NOMO-1 treated with dmso at 0.1 percent for 144 hours (cell line): ENCODE data around the gene SBK3.
"Not testable (repeated sequence)": the region's sequence is repeated elsewhere in the genome, so short reads cannot be mapped to it uniquely, and the experiment has no call there.

Source experiments
- DNase-seq: peaks from one replicate; lab custom pipeline; 2025; ENCODE audit not compliant: unreplicated experiment; lab: John Stamatoyannopoulos, UW

SBK3 gene

DNA sequence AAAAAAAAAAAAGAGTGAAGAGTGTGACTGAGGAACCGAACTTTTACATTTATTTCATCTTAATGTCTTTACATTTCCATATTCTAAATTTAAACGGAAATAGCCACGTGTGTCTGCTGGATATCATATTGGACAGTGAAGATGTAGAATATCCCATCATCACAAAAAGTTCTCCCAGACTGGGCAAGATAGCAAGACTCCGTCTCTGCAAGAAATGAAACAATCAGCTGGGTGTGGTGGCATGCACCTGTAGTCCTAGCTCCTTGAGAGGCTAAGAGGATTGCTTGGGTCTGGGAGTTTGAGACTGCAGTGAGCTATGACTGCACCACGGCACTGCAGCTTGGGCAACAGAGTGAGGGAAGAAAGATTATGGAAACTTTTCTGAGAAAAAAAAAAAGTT is 31.4 kb upstream of the SBK3 start:
- DNase-seq = no peak

DNA sequence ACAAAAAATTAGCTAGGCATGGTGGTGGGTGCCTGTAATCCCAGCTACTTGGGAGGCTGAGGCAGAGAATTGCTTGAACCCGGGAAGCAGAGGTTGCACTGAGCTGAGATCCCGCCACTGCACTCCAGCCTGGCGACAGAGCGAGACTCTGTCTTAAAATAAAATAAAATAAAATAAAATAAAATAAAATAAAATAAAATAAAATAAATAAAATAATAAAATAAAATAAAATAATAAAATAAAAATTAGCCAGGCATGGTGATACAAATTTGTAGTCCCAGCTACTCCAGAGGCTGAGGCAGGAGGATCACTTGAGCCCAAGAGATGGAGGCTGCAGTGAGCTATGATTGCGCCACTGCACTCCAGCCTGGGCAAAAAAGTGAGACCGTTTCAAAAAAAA is 28.6 kb upstream of the SBK3 start:
- not testable (repeated sequence) for DNase-seq

DNA sequence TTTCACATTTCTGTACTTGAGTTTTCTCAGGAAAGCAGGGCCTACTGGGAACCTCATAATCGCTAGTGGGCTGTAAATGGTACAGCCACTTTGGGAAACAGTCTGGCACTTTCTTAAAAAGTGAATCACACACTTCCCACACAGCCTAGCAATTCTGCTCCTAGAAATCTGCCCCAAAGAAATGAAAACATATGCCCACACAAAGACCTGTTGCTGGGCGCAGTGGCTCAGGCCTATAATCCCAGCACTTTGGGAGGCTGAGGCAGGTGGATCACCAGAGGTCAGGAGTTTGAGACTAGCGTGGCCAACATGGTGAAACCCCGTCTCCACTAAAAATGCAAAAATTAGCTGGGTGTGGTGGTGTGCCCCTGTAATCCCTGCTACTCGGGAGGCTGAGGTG is 24.1 kb upstream of the SBK3 start:
- DNase-seq = not testable (repeated sequence)

DNA sequence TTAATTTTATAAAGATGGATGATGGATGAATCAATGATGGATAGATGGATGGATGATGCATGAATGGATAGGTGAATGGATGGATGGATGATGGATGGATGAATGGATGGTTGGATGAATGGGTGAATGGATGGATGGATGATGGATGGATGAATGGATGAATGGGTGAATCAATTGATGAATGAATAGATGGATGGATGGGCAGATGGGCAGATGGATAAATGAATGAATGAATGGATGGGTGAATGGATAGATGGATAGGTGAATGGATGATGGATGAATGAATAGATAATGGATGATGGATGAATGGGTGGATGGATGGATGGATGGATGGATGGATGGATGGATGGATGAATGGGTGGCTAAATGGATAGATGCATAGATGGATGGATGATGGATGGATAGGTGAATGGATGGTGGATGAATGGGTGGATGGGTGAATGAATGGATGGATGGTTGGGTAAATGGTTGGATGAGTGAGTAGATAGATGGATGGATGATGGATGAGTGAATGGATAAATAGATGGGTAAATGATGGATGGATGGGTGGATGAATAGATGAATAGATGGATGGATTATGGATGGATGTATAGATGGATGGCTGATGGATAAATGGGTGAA is 22.5 kb upstream of the SBK3 start:
- no peak for DNase-seq

DNA sequence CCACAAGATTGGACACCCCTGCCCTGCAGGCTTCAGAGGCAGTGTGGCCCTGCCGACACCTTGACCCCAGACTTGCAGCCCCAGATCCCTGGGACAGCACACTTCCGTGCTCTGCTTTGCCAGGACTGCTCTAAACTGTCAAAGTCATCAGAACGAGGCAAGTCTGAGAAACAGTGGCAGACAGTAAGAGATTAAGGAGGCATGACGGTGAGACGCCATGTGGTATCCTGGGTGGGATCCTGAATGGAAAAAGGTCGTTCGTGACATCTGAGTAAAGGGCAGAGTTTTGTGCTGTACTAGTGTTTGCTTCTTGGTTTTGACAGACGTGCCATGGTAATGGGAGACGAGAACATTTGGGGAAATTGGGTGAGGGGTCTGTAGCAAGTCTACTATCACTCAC is 21.5 kb upstream of the SBK3 start:
- DNase-seq = no peak

DNA sequence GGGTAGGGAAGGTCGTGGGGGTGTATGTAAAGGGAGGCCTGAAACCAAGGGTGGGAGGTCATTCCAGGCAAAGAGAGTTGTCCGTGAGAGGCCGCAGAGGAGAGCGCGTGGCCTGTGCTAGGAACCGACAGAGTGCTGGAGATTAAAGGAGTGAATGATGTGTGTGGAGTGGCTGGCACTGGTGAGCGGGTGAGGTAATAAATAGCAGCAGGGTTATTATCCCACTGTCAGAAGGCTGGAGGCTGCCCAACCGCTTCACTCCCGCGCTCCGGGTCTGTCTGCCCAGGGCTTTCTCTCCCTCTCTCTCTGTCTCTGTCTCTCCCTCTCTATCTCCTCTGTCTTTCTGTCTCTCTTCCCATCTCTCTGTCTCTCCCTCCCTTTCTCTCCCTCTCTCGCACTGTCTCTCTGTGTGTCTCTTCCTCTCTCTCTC is 17.9 kb upstream of the SBK3 start:
- DNase-seq = no peak

DNA sequence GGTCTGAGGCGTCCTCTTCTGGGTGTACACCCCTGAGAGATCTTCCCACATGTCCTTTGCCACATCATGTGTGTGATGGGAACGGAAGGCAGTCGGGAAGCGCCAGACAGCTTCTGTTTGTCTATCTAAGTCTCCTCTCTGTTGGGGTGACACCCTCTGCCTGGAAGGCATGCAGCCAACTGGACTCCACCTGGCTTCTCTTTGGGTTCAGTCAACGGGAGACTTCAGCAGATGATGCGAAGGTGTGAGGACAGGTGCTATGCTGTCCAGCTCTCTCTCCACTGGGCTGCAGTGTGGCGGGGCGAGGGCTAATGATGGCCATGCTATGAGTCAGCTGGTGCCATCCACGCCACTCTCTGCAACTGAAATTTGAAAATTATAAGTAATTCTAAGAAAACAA is 14.3 kb upstream of the SBK3 start:
- DNase-seq = no peak

DNA sequence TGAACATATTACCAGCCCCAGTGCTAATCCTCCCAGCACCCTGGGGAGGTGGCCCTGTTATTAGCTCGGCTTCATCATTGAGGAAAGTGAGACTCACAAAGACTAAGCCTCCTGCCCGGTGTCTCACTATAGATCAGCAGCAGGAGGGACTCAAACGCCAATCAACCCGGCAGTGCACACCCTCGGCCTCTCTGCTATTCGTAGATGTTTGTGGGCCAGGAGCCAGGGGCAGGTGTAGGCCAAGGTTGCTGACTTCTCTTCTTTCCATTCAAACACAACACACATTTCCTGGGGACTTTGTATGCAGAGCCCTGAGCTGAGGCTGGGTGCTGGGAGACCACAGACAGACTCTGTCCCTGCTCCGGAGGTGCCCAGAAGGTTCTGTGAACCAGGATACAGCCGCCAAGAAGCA is 9.4 kb upstream of the SBK3 start:
- no peak for DNase-seq

DNA sequence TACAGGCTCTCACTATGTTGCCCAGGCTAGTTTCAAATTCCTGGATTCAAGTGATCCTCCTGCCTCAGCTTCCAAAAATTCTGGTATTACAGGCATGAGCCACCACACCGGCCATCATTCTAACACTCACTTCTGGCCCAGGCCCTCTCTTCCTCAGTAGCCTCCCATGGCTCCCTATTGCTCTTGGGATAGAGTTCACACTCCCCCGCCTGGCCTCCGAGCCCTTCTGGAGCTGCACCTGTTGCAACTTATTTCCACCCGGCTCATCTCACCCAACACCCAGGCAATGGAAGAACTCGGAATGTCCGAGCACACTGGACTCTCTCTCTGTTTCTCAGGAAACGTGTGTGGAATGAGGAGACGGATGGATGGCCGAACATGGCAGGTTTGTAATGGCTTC is 9.0 kb upstream of the SBK3 start:
- no peak for DNase-seq

DNA sequence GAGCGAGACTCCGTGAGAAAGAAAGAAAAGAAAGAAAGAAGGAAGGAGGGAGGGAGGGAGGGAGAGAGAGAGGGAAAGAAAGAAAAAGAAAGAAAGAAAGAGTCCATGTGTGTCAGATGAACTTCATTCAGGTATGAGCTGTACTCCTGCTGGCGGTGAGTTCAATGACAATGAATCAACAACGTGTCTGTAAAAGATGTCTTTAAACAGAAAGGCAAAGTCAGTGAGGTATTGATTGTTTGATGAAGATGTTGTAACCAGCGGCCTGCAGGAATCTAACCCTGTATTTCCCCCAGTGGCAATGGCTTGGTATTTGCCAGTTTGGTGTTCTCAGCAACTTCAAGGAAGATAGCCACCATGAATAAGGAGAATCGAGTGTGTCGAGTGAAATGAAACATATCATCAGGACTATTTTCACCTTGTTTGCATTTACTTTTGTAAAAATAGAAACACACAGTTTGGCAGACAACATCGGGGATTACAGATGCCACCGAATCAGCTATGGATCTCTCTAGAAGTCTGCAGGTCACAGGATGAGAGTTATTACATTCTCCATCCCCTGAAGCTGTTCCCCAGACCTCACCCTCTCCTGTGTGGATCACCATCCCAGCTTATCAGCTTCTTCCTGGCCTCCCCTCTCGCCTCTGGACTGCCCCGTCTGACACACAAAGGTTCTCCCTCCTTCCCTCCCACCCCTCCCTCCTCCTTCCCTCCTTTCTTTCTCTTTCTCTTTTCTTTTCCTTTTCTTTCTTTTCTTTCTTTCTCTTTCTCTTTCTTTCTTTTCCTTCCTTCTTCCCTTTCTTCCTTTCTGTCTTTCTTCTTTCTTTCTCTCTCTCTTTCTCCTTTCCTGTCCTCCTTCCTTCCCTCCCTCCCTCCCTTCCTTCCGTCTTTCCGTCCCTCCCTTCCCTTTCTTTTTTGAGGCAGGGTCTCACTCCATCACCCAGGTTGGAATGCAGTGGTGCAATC is 8.2 kb upstream of the SBK3 start:
- no peak for DNase-seq

DNA sequence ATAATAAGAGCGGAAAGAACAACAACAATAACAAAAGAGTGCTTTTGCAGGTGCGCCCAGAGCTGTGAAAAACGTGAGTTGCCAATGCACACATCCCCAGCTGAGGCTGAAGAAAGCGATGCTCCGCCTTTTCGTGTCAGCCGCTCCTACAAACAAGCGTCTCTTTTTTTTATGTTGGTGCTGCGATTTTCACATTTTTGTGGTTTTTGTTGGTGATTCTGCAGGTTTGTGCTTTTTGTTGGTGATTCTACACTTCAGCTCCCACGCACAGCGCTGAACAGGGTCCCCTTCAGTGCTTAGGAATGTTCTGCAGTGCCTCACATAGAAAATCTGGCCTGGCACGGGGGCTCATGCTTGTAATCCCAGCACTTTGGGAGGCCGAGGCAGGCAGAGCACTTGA is 7.3 kb upstream of the SBK3 start:
- DNase-seq = no peak

DNA sequence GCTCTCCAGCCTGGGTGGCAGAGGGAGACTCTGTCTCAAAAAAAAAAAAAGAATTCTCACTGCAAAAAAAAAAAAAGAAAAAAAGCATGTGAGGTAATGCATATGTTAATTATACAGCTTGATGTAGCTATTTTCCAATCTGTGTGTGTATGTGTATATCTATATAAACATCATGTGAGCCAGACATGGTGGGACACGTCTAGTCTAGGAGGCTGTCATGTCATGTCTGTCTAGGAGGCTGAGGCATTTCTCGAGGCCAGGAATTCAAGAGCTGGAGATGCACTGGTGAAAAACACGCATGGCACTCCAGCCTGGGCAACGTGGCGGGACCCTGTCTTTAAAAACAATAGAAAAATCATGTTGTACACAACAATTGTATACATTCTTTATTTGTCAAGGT is 6.9 kb upstream of the SBK3 start:
- no peak for DNase-seq

DNA sequence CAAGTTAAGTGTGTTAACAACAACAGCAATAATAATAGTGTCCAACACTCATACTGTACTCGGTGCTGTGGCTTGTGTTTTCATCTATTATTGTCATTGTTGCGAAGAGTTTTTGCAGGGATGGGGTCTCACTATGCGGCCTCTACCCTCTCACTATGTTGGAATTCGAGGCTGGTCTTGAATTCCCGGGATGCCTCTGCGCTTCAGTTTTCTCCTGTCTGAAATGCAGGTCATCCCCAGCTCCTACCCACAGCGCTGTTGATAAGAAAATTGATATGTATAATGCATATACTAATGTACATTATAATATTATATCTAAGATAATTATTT is 4.9 kb upstream of the SBK3 start:
- no peak for DNase-seq

DNA sequence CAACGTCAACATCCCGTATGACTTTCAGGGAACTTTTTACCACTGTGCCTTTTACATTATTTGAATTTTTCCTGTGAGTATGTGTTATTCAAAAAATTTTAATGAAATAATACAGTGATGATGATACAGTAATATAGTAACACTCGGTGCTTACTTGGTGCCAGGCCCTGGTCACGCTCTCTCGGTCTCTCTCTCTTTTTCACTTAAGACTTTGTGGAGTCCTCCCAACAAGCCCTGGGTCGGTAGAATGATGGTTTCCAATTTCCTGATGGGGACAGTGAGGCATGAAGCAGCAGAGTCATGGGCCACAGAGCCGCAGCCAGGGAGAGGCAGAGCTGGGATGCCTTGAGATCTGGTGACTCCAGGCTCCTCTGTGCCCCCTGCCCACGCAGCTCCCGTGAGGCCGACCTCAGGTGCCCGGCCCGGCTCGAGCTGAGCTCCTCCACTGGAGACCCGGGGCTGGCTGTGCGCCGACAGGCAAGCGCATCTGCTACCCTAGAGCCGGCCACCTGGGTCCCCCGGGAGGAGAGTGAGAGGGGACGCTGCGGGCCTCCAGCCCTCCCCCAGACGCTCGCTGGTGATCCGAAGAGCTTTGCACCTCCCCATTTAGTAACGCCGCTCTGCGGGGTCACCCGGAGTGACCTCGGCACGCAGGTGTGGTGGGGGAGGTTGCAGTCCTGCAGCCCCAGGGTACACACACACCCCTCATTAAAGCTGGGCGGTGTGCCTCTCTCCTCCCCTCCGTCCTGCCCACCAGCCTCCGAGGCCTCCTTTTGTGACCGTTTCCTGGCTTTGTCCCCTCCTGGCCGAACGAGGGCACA is 4.4 kb upstream of the SBK3 start:
- no peak for DNase-seq

DNA sequence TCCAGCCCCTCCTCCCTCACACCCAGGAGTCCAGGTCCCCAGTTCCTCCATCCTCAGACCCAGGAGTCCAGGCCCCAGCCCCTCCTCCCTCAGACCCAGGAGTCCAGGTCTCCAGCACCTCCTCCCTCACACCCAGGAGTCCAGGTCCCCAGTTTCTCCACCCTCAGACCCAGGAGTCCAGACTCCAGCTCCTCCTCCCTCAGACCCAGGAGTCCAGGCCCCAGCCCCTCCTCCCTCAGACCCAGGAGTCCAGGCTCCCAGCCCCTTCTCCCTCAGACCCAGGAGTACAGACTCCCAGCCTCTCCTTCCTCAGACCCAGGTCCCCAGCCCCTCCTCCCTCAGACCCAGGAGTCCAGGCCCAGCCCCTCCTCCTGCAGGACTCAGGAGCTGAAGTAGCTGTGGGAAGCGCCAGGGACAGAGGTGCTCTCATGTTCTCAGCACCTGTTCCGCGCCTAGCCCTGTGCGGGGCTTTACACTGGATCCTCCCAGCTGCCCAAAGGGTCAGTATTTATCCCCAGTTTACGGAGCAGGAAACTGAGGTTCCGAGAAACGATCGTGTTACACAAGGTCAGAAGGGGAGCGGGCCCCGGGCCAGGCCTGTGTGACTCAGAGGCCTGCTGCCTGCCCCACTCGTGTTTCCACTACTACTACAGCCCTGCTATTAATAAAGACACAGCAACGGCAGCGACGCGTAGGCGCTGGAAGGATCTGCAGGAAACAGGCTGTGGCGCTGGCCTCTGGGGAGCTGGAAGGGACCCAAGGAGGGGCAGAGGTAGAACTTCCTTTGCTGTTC is 1.7 kb upstream of the SBK3 start:
- DNase-seq = no peak

DNA sequence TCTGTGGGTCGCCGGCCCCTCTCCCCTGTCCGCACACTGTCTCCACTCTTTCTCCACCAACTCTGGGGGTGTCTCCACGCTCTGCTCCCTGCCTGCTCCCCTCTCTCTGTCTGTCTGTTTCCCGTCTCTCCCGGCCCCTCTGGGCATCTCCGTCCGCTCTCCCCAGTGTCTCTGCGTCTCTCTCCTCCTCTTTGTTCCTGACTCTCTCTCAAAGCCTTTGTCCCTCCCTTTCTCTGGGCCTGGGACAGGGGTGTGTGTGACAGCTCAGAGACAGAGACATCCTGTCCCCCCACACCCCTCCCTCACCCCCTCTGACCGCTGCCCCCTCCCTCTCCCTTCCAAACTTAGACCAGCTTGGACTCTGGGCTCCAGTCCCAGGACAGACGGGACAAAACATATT is 668 bp upstream of the SBK3 start:
- no peak for DNase-seq

DNA sequence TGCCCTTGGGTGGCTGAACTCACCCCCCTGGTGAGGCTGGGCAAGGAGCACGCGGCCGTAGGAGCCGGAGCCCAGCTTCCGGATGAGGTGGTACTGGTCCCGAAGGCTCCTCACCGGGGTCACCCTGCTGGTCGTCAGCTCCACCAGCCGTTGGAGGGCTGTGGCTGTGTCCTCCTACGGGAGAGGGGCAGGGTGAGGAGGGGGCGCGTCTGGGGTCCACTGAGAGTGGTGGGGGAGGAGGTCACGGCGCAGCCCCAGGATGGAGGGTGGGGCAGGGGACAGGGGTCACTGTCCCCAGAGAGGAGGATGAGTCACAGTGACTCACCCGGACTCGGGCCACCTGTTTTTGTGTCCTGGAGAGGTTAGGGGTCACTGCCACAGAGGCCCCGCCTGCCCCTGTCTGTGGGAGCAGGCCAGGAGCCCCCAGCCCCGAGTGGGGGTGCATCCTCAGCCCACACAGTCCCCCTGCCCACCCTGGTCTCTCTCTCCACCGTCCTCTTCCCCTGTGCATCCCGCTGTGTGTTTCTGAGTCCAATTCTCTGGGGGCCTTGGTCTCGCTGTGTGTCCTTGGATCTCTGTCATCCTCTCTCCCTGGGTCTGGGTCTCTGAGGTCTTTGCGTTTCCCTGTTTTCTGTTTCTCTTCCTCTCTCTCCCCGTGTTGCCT is 435 bp downstream of the SBK3 start:
- DNase-seq = no peak

DNA sequence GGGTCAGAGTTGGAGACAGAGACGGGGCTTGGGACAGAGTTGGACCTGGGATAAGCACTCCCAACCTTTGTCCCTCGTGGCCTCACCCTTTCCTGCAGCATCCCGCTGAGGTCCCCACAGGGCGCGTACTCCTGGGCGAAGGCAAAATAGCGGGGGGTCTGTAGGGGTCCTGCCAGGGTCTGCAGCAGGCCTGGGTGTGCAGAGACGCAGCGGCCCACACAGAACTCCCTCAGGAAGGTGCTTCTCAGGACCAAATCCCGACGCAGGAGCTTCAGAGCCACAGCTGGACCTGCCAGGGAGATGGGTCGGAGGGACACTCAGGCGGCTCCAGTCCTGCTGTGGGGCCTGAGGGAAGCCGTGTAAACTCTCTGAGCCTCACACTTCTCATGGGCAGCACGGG is 1.3 kb downstream of the SBK3 start:
- DNase-seq = no peak

DNA sequence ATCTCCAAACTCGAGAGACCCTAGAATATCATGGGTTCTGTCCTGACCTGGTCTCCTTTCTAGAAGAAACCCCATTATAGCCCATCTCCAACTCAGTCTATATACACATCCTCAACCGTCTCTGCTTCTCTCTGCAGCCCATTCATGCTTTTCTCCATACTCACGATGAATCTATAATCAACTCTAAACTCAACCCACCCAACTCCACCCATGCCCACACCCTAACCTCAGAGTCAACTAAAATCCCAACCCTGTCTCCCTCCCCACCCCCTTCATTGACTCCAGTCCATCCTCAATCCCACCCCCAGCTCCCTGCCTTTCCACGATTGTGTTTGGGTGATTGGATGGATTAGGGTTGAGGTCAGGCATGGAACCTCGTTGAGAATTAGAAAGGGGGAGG is 1.8 kb downstream of the SBK3 start:
- no peak for DNase-seq

DNA sequence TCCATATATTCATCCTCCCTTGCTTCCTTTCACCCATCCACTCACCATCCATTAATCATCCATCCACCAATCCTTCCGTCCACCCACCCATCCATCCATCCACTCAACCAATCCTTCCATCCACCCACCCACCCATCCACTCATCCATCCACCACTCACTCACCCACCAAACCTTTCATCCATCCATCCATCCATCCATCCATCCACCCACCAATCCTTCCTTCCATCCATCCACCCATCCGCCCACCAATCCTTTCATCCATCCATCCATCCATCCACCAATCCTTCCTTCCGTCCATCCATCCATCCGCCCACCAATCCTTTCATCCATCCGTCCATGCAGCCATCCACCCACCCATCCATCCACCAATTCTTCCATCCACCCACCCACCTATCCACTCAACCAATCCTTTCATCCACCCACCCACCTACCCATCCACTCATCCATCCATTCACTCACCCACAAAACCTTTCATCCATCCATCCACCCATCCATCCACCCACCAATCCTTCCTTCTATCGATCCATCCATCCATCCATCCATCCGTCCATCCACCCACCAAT is 3.0 kb downstream of the SBK3 start:
- no peak for DNase-seq
